OCI-LY1 (cell line): ENCODE data around the gene PI4KA.

Source experiments
- H2AFZ ChIP-seq: fragments of 200-600 bp; sonication (generic), shearing (Covaris generic); 2 replicates; pipeline ENCODE4 v1.6.0; 2014; ENCODE audit warnings: antibody characterized with exemption, mild to moderate bottlenecking, low read length
- H3F3A ChIP-seq: fragments of 200-600 bp; sonication (generic), shearing (Covaris generic); 2 replicates; pipeline ENCODE4 v1.6.0; 2014; ENCODE audit warnings: mild to moderate bottlenecking, antibody characterized with exemption, low read length, moderate library complexity; ENCODE audit not compliant: insufficient read depth
- H3K27ac ChIP-seq: fragments of 200-600 bp; sonication (generic); 2 replicates; pipeline ENCODE4 v1.5.1; 2014; ENCODE audit warnings: low read length, mixed run types, mild to moderate bottlenecking, low read depth; ENCODE audit not compliant: poor library complexity, severe bottlenecking
- H3K27me3 ChIP-seq: fragments of 200-600 bp; sonication (generic); 2 replicates; pipeline ENCODE4 v1.6.0; 2014; ENCODE audit warnings: antibody characterized with exemption, mild to moderate bottlenecking, low read length, moderate library complexity; ENCODE audit not compliant: insufficient read depth
- H3K36me3 ChIP-seq: fragments of 200-600 bp; sonication (generic); 2 replicates; pipeline ENCODE4 v1.6.1; 2014; ENCODE audit warnings: mild to moderate bottlenecking, antibody characterized with exemption, low read length, moderate library complexity, mixed read lengths; ENCODE audit not compliant: insufficient read depth
- H3K4me1 ChIP-seq: fragments of 200-600 bp; sonication (generic); 2 replicates; pipeline ENCODE4 v1.5.1; 2014; ENCODE audit warnings: mild to moderate bottlenecking, low read length, moderate library complexity; ENCODE audit not compliant: insufficient read depth, severe bottlenecking
- H3K4me2 ChIP-seq: fragments of 200-600 bp; sonication (generic), shearing (Covaris generic); 2 replicates; pipeline ENCODE4 v1.6.1; 2014; ENCODE audit warnings: low read length
- H3K4me3 ChIP-seq: fragments of 200-600 bp; sonication (generic); 2 replicates; pipeline ENCODE4 v1.5.1; 2014; ENCODE audit warnings: low read length, low read depth, mild to moderate bottlenecking, mixed read lengths; ENCODE audit not compliant: poor library complexity, severe bottlenecking
- H3K79me2 ChIP-seq: fragments of 200-600 bp; shearing (Covaris generic); 2 replicates; pipeline ENCODE4 v1.6.1; 2016; ENCODE audit warnings: mixed run types, low read length, mixed read lengths; ENCODE audit not compliant: insufficient read depth
- H3K9ac ChIP-seq: fragments of 200-600 bp; sonication (generic), shearing (Covaris generic); 2 replicates; pipeline ENCODE4 v1.6.1; 2014; ENCODE audit warnings: mild to moderate bottlenecking, low read length, mixed read lengths
- H3K9me2 ChIP-seq: fragments of 200-600 bp; sonication (generic), shearing (Covaris generic); 2 replicates; pipeline ENCODE4 v1.6.1; 2014; ENCODE audit warnings: low read depth, mild to moderate bottlenecking, low read length, mixed read lengths
- H3K9me3 ChIP-seq: fragments of 200-600 bp; shearing (Covaris generic); 2 replicates; pipeline ENCODE4 v1.6.1; 2014; ENCODE audit warnings: low read length, mixed read lengths
- H4K20me1 ChIP-seq: fragments of 200-600 bp; sonication (generic), shearing (Covaris generic); 2 replicates; pipeline ENCODE4 v1.6.0; 2016; ENCODE audit warnings: mild to moderate bottlenecking, low read length; ENCODE audit not compliant: insufficient read depth
- CTCF ChIP-seq: fragments of 200-600 bp; sonication (generic), shearing (Covaris generic); IDR thresholded peaks from 2 replicates; pipeline ENCODE4 v1.5.1; 2017; ENCODE audit warnings: mild to moderate bottlenecking, antibody characterized with exemption, low read length, moderate library complexity, mixed read lengths
- EZH2 ChIP-seq: fragments of 200-600 bp; sonication (generic), shearing (Covaris generic); IDR thresholded peaks from 2 replicates; pipeline ENCODE4 v1.8.0; 2017; ENCODE audit warnings: borderline replicate concordance, mixed run types, mild to moderate bottlenecking, antibody characterized with exemption, low read length, moderate library complexity, mixed read lengths

The PI4KA gene

DNA sequence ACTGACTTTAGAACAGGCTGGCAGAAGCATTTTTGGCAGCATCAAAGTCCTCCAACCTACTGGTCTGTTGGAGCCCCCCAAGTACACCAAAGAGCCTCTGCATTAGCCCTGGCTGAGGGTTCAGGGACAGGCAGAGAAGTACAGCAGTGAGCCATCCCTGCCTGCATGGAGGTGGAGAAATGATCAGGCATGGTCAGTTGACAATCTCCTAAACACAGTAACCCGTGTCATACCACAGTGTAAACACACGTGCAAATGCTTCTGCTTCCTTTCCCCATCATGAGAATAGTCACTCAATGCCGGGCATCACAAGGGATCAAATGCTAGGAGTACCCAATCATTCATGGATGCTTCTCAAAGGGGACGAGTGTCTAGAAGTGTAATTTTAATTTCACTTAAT lies 76.5 kb downstream of the PI4KA start:
- H3K9me2 ChIP-seq = no peaks in the 10 kb centered on the region
- no peak for TF ChIP-seq CTCF
- TF ChIP-seq EZH2 = no peak
- H2AFZ ChIP-seq = no peak overlapping the region
- H3K27me3 ChIP-seq = no peaks in the 10 kb centered on the region
- no peak overlapping the region for H3K9ac ChIP-seq
- H3K9me3 ChIP-seq = no peaks in the 10 kb centered on the region
- H3K4me1 ChIP-seq = peaks cover 7% of the 10 kb centered on the region
- H3K79me2 ChIP-seq = no peaks in the 10 kb centered on the region
- no peaks in the 10 kb centered on the region for H4K20me1 ChIP-seq
- H3F3A ChIP-seq = no peaks in the 10 kb centered on the region
- no peak overlapping the region for H3K27ac ChIP-seq
- peaks cover 26% of the 10 kb centered on the region; the same call in 1 of the 2 replicates for H3K36me3 ChIP-seq
- H3K4me2 ChIP-seq = no peak overlapping the region
- H3K4me3 ChIP-seq = no peak overlapping the region

GRCh38 chr22:20781272-20781990 lies 77.2 kb downstream of the PI4KA start:
- no peak overlapping the region for H3K9ac ChIP-seq
- H3K27ac ChIP-seq = no peak overlapping the region
- H3K9me3 ChIP-seq = no peaks in the 10 kb centered on the region
- no peaks in the 10 kb centered on the region for H3F3A ChIP-seq
- H2AFZ ChIP-seq = no peak overlapping the region
- no peaks in the 10 kb centered on the region for H4K20me1 ChIP-seq
- no peaks in the 10 kb centered on the region for H3K79me2 ChIP-seq
- no peak overlapping the region for H3K4me2 ChIP-seq
- H3K9me2 ChIP-seq = no peaks in the 10 kb centered on the region
- H3K4me1 ChIP-seq = peaks cover 7% of the 10 kb centered on the region
- H3K36me3 ChIP-seq = peaks cover 22% of the 10 kb centered on the region; the same call in 1 of the 2 replicates
- H3K4me3 ChIP-seq = no peak overlapping the region
- TF ChIP-seq CTCF (no peak), EZH2 (no peak)
- H3K27me3 ChIP-seq = no peaks in the 10 kb centered on the region

GRCh38 chr22:20779818-20780158 lies 78.8 kb downstream of the PI4KA start:
- Histone ChIP-seq H3K79me2 (no peaks in the 10 kb centered on the region), H3K4me2 (no peak overlapping the region), H3K9me2 (no peaks in the 10 kb centered on the region), H3K4me1 (peaks cover 7% of the 10 kb centered on the region), H3K27me3 (no peaks in the 10 kb centered on the region), H3K9me3 (no peaks in the 10 kb centered on the region), H3K4me3 (no peak overlapping the region), H3K9ac (no peak overlapping the region), H2AFZ (no peak overlapping the region), H4K20me1 (no peaks in the 10 kb centered on the region), H3K27ac (no peak overlapping the region), H3F3A (no peaks in the 10 kb centered on the region), H3K36me3 (peaks cover 22% of the 10 kb centered on the region; the same call in 1 of the 2 replicates)
- TF ChIP-seq CTCF = no peak
- TF ChIP-seq EZH2 = no peak
